PC-3 (cell line): ENCODE measurements around the gene EN1. TPM values are rescaled to one million over a fixed set of nuclear protein-coding genes. Genes with fewer than 3 reads are reported as not detected.

Source experiments
- ATAC-seq: fragments of 200-7000 bp; cut with Tn5 transposase; 2 replicates; pipeline ENCODE4 v1.9.1; 2020; ENCODE audit warnings: mild to moderate bottlenecking, moderate library complexity
- BruUV-seq: library from RNA; stranded (reverse); fragments of 400-500 nt; replicated peaks from 2 replicates; lab custom pipeline; 2021; lab: Mats Ljungman, UMichigan
- CTCF ChIA-PET: fragments of 300-600 bp; sonication (Branson Sonifier 250); formaldehyde crosslinking; loops from one replicate; lab custom pipeline; 2022; ENCODE audit warnings: antibody characterized with exemption; lab: Charles Lee
- POLR2A ChIA-PET: fragments of 300-600 bp; sonication (Branson Sonifier 250); formaldehyde crosslinking; loops from one replicate; lab custom pipeline; 2022; ENCODE audit warnings: antibody characterized with exemption; ENCODE audit not compliant: unreplicated experiment; lab: Charles Lee
- DNase-seq: peaks from one replicate; pipeline ENCODE4 v3.0.0-alpha.2; 2015
- H2AFZ ChIP-seq: fragments of 300-600 bp; sonication (generic); 2 replicates; pipeline ENCODE4 v1.6.0; 2016; ENCODE audit warnings: antibody characterized with exemption, low read length
- H3F3A ChIP-seq: fragments of 300-600 bp; sonication (generic); one replicate; pipeline ENCODE4 v1.6.0; 2017; ENCODE audit warnings: antibody characterized with exemption, low read length, control low read depth, mild to moderate bottlenecking; ENCODE audit not compliant: unreplicated experiment
- H3K27ac ChIP-seq: fragments of 300-600 bp; sonication (generic); 2 replicates; pipeline ENCODE4 v1.5.1; 2016; ENCODE audit warnings: mild to moderate bottlenecking, low read length
- H3K27me3 ChIP-seq: fragments of 300-600 bp; sonication (generic); 2 replicates; pipeline ENCODE4 v1.6.1; 2016; ENCODE audit warnings: low read length, mixed read lengths
- H3K36me3 ChIP-seq: fragments of 300-600 bp; sonication (generic); 2 replicates; pipeline ENCODE4 v1.6.1; 2016; ENCODE audit warnings: low read depth, mixed run types, low read length, mixed read lengths
- H3K4me1 ChIP-seq: fragments of 300-600 bp; sonication (generic); 2 replicates; pipeline ENCODE4 v1.5.1; 2016; ENCODE audit warnings: low read length; ENCODE audit not compliant: insufficient read depth
- H3K4me2 ChIP-seq: fragments of 300-600 bp; sonication (generic); 2 replicates; pipeline ENCODE4 v1.6.0; 2016; ENCODE audit warnings: low read length
- H3K4me3 ChIP-seq: fragments of 300-600 bp; sonication (generic); 2 replicates; pipeline ENCODE4 v1.5.1; 2016; ENCODE audit warnings: mild to moderate bottlenecking, low read length, mixed read lengths
- H3K79me2 ChIP-seq: fragments of 300-600 bp; sonication (generic); 2 replicates; pipeline ENCODE4 v1.6.1; 2017; ENCODE audit warnings: low read length, mixed read lengths
- H3K9ac ChIP-seq: fragments of 300-600 bp; sonication (generic); 2 replicates; pipeline ENCODE4 v1.6.0; 2016; ENCODE audit warnings: mild to moderate bottlenecking, low read length
- H3K9me2 ChIP-seq: fragments of 300-600 bp; sonication (generic); replicated peaks from 2 replicates; pipeline ENCODE4 v1.6.1; 2016; ENCODE audit warnings: mixed run types, low read length, mixed read lengths
- H3K9me3 ChIP-seq: fragments of 300-600 bp; sonication (generic); 2 replicates; pipeline ENCODE4 v1.6.1; 2016; ENCODE audit warnings: low read length, mixed read lengths
- H4K20me1 ChIP-seq: fragments of 300-600 bp; sonication (generic); 2 replicates; pipeline ENCODE4 v1.6.1; 2016; ENCODE audit warnings: low read length, mixed read lengths
- CTCF ChIP-seq: fragments of 300-600 bp; sonication (generic); conservative IDR thresholded peaks from 2 replicates; pipeline ENCODE4 v1.5.1; 2017; ENCODE audit warnings: antibody characterized with exemption, low read depth, mild to moderate bottlenecking, low read length
- EZH2 ChIP-seq: fragments of 300-600 bp; sonication (generic); IDR thresholded peaks from one replicate; pipeline ENCODE4 v1.6.1; 2017; ENCODE audit warnings: antibody characterized with exemption, mild to moderate bottlenecking, low read length; ENCODE audit not compliant: unreplicated experiment
- EZH2phosphoT487 ChIP-seq: fragments of 300-600 bp; sonication (generic); IDR thresholded peaks from 2 replicates; pipeline ENCODE4 v1.6.1; 2018; ENCODE audit warnings: mild to moderate bottlenecking, antibody characterized with exemption, low read length, borderline replicate concordance
- intact Hi-C: fragments of 100-400 bp; cut with micrococcal nuclease; formaldehyde crosslinking; loops from 2 replicates; pipeline ENCODE4 v1.9.0; 2023
- total RNA-seq: library from RNA; depleted of rRNA; stranded (reverse); fragments of >200 nt; gene quantifications from 2 replicates; pipeline ENCODE4 v1.2.3, GENCODE V29; 2014; rRNA removed

The EN1 gene
- total RNA-seq, 1 experiment from 2014 or later, result 3.2 TPM

GRCh38 chr2:118801151-118801550 lies 46.3 kb downstream of the EN1 start:
- Histone ChIP-seq H2AFZ (no peak overlapping the region), H3K4me2 (no peak overlapping the region), H3K27ac (no peak overlapping the region), H3K9me2 (no peaks in the 10 kb centered on the region), H3K4me3 (no peak overlapping the region), H3K27me3 (peaks cover 45% of the 10 kb centered on the region), H3F3A (no peaks in the 10 kb centered on the region), H3K4me1 (no peaks in the 10 kb centered on the region), H4K20me1 (no peaks in the 10 kb centered on the region), H3K9me3 (no peaks in the 10 kb centered on the region), H3K36me3 (no peaks in the 10 kb centered on the region), H3K9ac (no peak overlapping the region), H3K79me2 (no peaks in the 10 kb centered on the region)
- no TSS peak for BruUV-seq
- POLR2A ChIA-PET, result no interaction called here
- CTCF ChIA-PET, result interaction anchor here (0.6 kb wide), 1 partner anchor 370 kb away, joined by 8 read pairs; no protein-coding TSS in a partner anchor
- intact Hi-C loops, result no loop called here
- DNase-seq (no peak), ATAC-seq (no peak)
- TF ChIP-seq EZH2 (no peak), CTCF (no peak), EZH2phosphoT487 (no peak)

GRCh38 chr2:118800736-118801135 lies 46.7 kb downstream of the EN1 start:
- Histone ChIP-seq H3K36me3 (no peaks in the 10 kb centered on the region), H3K4me3 (no peak overlapping the region), H3K9me2 (no peaks in the 10 kb centered on the region), H3K9ac (no peak overlapping the region), H2AFZ (no peak overlapping the region), H3K27ac (no peak overlapping the region), H3K9me3 (no peaks in the 10 kb centered on the region), H3F3A (no peaks in the 10 kb centered on the region), H4K20me1 (no peaks in the 10 kb centered on the region), H3K27me3 (peaks cover 41% of the 10 kb centered on the region), H3K4me1 (no peaks in the 10 kb centered on the region), H3K4me2 (no peak overlapping the region), H3K79me2 (no peaks in the 10 kb centered on the region)
- ChIA-PET CTCF (no interaction called here), POLR2A (no interaction called here)
- no TSS peak for BruUV-seq
- DNase-seq, result no peak
- TF ChIP-seq EZH2, result no peak
- ATAC-seq, result no peak
- intact Hi-C loops, result no loop called here

GRCh38 chr2:118794546-118794945 lies 52.9 kb downstream of the EN1 start:
- intact Hi-C loops, result no loop called here
- no peaks in the 10 kb centered on the region for H3K36me3 ChIP-seq
- no peak overlapping the region for H3K4me3 ChIP-seq
- CTCF ChIA-PET, result no interaction called here
- H3K79me2 ChIP-seq, result no peaks in the 10 kb centered on the region
- no TSS peak for BruUV-seq
- no peak overlapping the region for H2AFZ ChIP-seq
- no peak overlapping the region for H3K4me2 ChIP-seq
- H3K9me2 ChIP-seq, result no peaks in the 10 kb centered on the region
- no peak for ATAC-seq
- TF ChIP-seq EZH2phosphoT487, result no peak
- TF ChIP-seq CTCF, result no peak
- no peak for TF ChIP-seq EZH2
- 0 out of 2 replicates have a peak, but pooled peaks cover 3% of the 10 kb centered on the region for H3K4me1 ChIP-seq
- no peak overlapping the region for H3K27ac ChIP-seq
- no peaks in the 10 kb centered on the region for H3F3A ChIP-seq
- H4K20me1 ChIP-seq, result no peaks in the 10 kb centered on the region
- DNase-seq, result no peak
- H3K9ac ChIP-seq, result no peak overlapping the region
- H3K9me3 ChIP-seq, result no peaks in the 10 kb centered on the region
- POLR2A ChIA-PET, result no interaction called here
- peaks cover 14% of the 10 kb centered on the region; the same call in 1 of the 2 replicates for H3K27me3 ChIP-seq

Other genes starting within 250 kb of the EN1 start
- not detected in 2 replicates for gene MARCO, start 94.5 kb upstream of the EN1 start, total RNA-seq